HG03280 (cell line): ENCODE results near the gene NUCKS1.

Experiments used
- ATAC-seq: cut with Tn5 transposase; IDR thresholded peaks from one replicate; pipeline ENCODE4 v1.9.1; 2021; ENCODE audit warnings: mild to moderate bottlenecking, moderate library complexity; ENCODE audit not compliant: unreplicated experiment

The NUCKS1 gene

DNA sequence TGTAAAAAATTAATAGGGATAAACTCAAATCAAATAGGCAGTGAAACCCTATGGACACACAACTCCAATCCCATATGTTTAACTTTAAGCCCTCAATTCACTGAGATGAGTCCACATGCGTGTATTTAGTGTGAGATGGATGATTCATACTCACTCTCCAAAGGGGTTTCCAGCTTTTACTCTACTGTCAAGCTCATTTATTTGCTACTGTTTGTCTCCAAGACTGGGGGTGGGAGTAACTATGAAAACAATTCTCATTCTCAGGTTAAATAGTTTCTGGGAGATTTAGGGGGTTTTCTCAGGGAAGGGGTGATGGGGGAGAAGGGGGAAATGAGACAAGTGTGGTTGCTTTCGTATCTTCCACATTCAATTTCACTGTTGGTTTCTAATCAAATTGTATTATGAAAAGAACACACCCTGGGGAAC is 22.6 kb upstream of the NUCKS1 start:
- no peak for ATAC-seq

DNA sequence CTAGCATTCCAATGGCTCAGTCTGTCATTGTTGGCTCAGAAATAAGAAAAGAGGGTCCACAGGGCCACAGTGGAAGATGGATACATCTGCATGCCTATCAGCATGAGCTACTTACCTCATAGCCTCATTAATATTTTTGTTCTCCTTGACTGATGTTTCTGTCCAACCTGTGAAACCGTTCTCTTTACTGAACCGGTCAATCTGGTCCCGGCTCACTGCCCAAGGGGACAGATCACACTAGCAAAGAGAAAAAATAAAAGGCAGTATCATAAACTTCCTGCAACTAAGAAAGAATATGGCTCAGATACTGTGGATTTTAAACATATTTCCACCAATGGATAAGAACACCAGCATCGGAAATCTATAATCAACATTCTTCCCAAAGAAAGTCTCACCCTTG is 20.6 kb upstream of the NUCKS1 start:
- ATAC-seq: no peak

DNA sequence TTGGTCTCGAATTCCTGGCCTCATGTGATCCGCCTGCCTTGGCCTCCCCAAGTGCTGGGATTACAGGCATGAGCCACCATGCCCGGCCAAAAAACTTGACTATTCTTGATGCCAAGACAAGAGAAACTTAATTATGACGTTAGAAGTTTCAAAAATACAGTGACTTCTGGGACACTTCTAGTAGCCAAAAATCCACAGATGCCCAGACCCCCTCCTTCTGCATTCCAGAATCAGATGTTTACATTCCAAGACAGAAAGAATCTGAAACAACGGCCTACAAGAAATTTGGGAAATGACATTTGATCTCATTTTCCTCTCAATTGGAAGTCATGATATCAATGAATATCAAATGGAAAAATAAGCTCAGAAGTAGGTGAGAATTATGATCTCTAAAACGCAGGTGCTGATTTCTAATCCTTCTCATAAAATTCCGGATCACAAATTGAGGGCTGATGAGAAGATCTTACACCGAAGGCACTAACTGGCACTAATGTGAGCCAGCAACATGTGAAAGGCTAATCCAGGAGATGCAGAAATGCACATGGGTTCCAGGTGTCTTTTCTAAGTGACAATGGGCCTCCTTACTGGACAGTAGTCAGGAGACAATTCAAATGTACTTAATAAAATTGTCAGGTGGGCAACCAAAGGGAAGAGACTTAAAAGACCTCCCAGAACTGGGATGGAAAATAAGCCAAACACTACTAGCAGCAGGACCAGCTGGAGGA is 19.8 kb upstream of the NUCKS1 start:
- ATAC-seq: no peak

DNA sequence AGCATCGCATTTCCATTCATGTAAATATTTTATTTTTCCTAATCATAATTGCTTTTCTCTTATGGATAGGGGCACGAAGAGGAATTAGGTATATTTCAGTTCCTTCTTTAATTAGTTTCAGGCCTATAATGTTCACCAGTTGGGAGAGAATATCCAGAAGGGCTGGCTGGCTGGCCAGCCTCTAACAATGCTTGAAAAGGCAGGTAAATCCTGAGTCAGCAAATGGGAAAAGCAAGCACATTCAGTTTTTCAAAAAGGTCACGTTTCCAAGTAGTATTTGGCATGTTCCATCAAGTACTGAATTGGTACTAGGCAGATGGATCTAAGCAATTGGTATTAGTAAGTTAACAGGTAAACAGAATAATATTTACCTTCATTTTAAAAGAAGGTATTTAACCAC is 17.3 kb upstream of the NUCKS1 start:
- no peak for ATAC-seq

DNA sequence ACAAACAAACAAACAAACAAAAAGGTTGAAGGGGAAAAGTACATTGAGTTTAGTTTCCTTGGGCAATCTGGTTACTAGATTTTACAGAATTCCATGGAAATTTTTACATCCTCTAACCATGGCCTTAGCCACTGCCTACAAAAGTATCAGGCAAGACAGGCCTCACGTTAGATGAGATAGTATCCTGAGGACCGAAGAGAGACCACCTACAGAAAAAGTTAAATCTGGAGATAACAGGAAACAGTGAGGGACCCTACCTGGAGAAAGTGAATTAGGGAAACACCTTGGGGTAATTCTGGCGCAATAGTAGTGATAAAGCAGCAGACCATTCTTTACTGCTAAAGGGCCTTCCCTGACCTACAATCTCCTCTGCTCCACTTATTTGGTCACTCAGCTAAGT is 16.6 kb upstream of the NUCKS1 start:
- ATAC-seq: no peak

DNA sequence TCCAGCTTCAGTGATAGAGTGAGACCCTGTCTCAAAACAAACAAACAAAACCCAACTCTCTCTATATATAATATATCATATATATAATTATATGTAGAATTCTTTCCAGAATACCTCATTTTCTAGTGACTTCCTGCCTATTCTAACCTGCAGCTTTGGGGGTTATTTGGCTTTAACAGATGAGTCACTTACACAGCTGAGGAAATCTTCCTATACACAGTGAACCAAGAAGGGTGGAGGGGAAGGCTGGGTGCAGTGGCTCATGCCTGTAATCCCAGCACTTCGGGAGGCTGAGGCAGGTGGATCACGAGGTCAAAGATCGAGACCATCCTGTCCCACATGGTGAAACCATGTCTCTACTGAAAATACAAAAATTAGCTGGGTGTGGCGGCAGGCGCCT is 16.1 kb upstream of the NUCKS1 start:
- no peak for ATAC-seq

DNA sequence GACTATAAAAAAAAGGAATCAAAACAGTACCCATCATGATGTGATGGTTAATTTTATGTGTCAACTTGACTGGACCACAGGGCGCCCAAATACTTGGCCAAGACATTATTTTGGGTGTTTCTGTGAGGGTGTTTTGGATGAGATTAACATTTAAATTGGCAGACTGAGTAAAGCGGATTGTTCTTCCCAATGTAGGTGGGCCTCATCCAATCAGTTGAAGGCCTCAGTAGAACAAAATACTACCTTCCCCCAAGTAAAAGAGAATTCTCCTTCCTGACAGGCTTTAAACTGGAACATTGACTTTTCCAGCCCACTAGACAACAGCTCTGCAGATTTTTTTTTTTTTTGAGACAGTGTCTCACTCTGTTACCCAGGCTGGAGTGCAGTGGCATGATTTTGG is 14.6 kb upstream of the NUCKS1 start:
- no peak for ATAC-seq

DNA sequence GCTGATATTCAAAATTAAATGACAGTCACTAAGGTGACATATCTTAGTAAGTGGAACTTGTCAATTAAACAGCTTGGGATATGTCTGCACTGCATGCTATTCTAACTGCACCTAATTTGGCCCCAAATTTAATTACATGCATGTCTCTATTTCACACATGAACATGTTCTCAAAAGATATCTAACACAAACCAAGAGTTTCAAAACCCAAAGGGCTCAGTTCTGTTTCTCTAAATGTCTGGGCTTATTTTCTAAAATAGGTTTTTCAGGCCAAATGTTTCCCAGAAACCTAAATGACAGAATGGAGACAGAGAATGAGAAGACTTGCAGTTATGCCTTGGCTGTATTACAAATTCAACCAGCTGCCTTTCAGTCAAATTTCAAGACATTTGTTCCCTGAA is 14.0 kb upstream of the NUCKS1 start:
- no peak for ATAC-seq

DNA sequence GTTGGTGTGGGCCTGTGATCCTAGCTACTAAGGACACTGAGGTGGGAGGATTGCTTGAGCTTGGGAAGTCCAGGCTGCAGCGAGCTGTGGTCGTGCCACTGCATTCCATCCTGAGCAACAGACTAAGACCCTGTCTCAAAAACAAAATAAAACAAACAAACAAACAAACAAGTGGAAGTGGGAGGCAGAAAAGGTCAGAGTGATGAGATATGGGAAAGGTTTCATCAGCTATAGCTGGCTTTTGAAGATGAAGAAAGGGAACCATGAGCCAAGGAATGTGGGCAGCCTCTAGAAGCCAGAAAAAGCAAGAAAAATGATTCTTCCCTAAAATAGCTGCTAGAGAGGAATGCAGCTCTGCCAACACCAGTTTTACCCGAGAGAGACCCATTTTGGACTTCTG is 10.6 kb upstream of the NUCKS1 start:
- no peak for ATAC-seq

DNA sequence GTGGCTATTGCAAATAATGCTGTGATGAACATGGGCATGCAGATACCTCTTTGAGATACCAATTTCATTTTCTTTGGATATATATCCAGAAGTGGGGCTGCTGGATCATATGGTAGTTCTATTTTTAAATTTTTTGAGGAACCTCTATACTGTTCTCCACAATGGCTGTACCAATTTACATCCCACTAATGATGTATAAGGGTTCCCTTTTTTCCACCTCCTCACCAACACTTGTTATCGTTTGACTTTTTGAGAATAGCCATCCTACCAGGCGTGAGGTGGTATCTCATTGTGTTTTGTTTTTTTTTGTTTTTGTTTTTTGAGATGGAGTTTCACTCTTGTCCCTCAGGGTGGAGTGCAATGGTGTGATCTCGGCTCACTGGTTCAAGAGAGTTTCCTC is 6.6 kb upstream of the NUCKS1 start:
- ATAC-seq: no peak

DNA sequence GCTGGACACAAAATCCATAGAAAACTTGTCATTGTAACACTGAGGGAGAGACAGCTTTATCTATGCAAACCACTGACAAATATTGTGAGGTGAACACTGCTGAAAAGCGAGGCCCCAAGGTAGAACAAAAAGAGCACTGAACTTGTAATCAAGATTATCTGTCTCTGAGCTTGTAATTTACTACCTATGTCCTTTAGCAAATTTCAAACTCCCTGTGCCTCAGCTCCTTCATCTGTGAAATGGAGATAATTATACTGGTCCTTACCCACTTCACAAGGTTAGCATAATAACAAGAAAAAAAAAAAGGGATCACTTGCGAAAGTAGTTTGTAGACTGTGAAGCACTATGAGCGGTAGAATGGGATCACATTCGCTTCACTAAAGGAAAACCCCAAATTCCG is 4.9 kb upstream of the NUCKS1 start:
- no peak for ATAC-seq

DNA sequence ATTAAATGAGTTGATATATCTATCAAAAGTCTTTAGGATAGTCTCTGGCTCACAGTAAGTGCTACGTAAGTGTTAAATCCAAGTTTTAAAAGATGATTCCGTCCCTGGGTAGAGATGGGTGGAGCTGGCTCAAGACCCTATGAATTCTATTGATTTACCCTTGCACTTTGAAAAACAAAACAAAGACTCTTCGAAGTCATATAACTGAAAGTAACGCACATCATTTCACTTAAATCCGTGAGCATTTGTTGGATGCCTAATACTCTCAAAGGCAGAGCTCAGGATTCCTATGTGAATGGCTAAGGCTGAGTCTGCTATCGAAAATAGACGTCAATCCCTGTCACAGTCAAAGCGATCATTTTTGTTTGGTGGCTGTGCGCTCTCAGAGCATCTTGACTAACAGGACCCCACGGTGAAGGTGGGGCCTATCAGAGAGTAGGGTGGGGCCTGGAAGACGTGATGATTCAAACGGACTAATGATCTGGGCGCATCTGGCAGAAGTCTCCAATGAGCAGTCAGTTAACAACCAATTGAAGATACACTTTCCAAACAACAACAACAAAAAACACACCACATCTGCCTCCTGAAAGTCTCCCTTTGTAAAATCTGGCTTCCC is 1.2 kb upstream of the NUCKS1 start:
- ATAC-seq: no peak

DNA sequence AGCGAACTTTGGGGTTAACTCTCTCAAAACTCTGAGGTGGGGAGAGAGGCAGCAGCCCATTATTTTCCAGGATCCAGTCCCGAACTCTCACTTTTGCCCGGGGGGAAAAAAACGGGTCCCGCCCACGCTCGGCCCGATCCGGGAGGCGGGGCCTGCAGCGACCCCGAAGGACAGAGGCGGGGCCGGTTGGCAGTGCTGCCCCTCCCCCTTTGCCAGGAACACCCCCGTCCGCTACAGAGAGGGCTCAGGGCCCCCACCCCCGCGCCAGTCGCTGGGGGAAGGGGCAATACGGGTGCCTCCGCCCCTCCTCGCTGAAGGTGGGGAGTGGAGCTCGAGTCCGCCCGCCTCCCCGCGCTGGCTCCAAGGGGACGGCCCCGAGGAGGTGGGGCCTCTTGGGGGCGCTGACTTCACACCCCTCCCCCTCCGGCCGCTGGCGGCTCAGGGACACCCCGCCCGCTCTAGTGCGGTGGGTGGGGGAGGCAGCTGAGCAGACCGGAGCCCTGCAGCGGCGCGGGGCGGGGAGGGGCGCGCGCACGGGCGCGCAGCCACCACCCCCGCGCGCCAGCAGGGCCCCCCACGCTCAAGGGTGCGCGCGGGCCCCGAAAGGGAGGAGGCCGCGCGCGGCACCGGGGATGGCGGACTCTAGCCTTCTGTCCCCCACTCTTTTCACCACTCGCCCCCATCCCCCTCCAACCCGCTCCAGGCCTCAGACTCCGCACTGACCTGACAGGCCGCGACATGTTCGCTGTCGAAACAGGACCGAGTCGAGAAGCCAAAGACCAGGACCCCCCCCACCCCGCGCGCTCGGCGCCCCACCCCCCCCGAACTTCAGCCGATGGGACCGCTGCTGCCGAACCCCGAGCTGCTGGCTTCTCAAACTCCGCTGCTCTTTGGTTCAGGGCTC is 496 bp downstream of the NUCKS1 start:
- ATAC-seq: peak; percentile 74

DNA sequence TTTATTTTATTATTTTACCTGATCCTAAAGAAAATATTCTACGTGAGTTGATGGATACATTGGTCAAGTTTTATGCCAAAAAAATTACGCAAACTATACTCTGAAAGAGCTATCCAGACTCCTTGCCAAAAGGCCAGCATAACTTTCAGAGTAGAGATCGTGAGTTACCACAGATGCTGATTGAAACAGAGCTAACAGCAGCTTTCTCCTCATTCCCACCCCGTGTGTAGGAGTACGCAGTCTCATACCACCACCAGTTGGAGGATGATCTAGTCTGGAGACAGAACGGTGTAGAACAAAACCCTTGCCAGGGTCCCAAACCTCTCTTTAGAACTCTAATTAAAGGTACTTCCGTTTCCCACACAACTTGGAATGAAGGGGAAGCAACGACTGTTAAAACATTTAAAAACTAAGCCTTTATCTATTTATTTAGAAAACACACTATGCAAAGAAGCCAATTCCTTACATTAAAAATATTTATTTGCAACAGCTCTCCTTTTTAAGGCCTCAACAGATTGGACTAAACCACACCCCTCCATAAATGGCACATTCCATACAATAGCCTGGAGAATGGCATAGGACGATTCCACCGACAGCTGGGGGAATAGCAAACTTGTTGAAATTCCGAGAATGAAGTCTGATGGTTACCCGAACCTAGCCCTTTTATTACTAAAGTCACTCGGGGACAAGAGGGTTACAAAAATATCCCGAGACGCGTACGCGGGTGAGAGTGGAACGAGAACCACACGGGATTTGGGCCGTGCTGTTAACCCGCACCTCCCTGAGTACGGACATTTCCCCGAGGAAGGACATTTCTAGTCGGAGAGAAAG is 1.4 kb downstream of the NUCKS1 start:
- peak; percentile 10 for ATAC-seq

DNA sequence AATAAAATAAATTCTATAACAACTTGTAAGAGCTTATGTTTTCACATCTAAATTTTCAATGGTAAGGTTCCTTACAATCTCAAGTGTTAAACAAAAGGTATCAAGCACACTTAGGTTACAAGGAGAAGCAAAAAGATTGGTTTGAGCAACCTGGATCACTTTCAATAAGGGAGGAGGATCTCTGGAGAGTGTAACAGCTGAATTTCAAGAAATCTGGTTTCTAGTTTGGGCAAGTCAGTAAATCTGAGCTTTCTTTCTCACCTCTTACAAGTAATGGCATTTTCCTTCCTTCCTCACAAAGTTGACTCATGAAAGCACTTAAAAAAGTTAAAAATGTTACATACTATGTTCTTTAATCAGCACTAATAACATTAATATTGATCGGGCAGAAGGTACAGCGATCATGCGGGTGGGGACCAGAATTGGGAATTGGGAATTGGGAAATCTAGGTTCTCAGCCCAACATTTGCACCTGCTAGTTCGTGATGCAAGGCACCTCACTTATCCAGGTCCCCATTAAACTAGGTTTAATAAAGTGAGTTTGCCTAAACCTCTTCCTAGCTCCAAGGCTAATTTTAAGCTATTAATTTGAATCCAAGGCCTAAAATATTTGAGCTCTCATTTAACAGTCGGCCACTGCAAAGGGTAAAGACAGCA is 3.1 kb downstream of the NUCKS1 start:
- no peak for ATAC-seq

DNA sequence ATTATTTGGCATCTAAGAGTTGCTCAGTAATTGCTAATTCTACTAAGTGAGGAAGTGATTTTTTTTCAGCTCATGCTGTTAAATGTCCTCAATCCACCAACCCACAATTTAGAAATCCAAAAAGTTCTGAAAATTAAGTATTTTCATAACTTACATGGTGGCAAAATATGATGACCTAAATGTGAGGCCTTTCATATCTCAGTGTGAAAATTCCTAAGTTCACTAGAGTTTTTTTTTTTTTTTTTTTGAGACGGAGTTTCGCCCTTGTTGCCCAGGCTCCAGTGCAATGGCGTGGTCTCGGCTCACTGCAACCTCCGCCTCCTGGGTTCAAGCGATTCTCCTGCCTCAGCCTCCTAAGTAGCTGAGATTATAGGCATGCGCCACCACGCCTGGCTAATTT is 5.6 kb downstream of the NUCKS1 start:
- no peak for ATAC-seq

DNA sequence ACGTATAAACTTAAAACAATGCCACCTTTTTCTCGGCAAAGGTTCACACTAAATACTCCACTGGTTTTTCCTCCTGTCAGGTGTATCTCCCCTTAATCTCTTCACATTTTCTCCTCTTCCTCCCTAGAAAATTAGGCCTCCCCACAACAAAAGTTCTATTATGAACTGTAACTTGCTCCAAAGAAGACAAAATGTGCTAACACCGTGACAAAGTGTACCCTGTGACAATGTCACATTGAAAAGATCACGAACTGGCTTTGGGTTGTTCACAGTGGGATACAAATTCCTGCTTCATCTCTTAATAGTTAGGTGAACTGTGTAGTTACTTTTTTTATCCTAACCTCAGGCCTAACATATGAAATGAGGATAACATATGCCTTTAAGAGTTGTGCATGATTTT is 6.0 kb downstream of the NUCKS1 start:
- no peak for ATAC-seq

DNA sequence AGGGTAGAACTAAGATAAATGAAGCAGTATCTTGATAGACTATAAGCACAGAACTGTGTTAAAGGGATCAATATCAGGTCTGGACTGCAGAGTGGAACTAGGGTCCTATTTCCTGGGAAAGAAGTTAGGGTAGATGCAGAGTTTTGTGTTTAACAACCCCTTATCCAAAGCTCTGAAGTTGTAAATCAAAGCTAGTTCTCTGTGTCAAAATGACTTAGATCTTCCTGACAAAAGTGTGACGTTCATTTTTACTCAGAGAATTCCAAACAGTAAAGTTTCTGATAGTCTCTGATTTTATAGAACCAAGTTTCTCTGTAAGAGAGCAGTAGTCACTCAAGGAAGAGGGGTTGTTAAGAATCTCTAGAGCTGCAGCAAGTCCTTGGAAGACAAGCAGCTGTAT is 8.3 kb downstream of the NUCKS1 start:
- ATAC-seq: no peak

DNA sequence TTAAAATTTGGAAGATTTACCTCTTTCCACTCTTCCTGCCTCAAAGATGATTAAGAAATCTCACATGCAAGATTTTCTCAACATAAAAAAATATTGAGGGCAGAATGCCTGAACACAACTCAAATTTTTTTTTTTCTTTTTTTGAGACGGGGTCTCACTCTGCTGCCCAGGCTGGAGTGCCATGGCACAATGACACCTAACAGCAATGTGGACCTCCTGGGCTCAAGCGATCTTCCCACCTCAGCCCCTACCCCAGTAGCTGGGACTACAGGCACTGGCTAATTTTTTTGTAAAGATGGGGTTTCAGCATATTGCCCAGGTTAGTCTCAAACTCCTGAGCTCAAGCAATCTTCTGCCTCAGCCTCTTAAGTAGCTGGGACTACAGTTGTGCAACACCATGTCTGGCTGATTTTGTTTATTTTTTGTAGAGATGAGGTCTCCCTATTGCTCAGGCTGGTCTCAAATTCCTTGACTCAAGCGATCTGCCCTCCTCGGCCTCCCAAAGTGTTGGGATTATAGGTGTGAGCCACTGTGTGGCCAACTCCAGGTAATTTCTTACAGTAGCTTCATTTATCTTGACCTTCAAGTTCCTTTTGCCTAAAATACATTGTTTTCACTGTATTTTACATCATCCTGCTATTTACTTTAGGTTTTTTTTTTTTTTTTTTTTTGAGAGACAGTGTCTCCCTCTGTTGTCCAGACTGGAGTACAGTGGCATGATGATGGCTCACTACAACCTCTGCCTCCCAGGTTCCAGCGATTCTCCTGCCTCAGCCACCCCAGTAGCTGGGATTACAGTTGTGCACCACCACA is 10.4 kb downstream of the NUCKS1 start:
- no peak for ATAC-seq

DNA sequence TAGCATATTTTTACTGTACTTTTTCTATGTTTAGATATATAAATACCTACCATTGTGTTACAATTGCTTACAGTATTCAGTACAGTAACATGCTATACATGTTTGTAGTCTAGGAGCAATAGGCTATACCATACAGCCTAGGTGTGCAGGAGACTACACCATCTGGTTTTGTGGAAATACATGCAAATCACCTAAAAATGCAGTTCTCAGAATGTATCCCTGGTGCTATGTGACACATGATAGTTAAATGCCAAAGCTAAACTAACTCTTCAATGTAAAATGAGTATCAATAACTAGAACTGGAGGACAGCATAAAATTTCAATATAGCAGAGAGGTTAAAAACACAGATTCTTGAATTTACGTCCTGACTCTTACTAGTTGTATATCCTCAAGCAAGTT is 14.8 kb downstream of the NUCKS1 start:
- ATAC-seq: no peak
